CD4-positive, alpha-beta T cell (primary cell): ENCODE data around the gene MAD2L2. TPM values are rescaled to one million over a fixed set of nuclear protein-coding genes. Genes with fewer than 3 reads are reported as not detected.

Experiments
- ATAC-seq: fragments of 200-7000 bp; cut with Tn5 transposase; one replicate; pipeline ENCODE4 v1.10.0; 2022; ENCODE audit warnings: mild to moderate bottlenecking; ENCODE audit not compliant: poor library complexity
- CTCF ChIA-PET: fragments of 350-600 bp; sonication (Branson Sonifier 250); formaldehyde crosslinking; loops from one replicate; lab custom pipeline; 2021; ENCODE audit warnings: antibody characterized with exemption, inconsistent platforms; lab: Charles Lee
- POLR2A ChIA-PET: fragments of 350-600 bp; sonication (Branson Sonifier 250); formaldehyde crosslinking; loops from one replicate; lab custom pipeline; 2021; ENCODE audit warnings: antibody characterized with exemption, inconsistent platforms; lab: Charles Lee
- DNase-seq, 14 experiments: peaks; one replicate each; pipeline ENCODE4 v3.0.0-alpha.2; 2013 to 2020; ENCODE audit warnings: mixed read lengths in 2 of 14
- H3K27ac ChIP-seq, 2 donors: one replicate each; pipeline versions ENCODE4 v1.5.1 to v1.7.0; 2013; ENCODE audit warnings: low read length in 2 of 2, low read depth in 1 of 2, mild to moderate bottlenecking in 1 of 2
- H3K27me3 ChIP-seq, 2 experiments: 1 replicate in 1 of 2; 2 replicates in 1 of 2; pipeline versions ENCODE4 v1.6.1 to v1.7.0; 2013; ENCODE audit warnings: low read length in 2 of 2, control low read depth in 1 of 2, mild to moderate bottlenecking in 1 of 2, moderate library complexity in 1 of 2; ENCODE audit not compliant: insufficient read depth in 2 of 2, control insufficient read depth in 1 of 2
- H3K36me3 ChIP-seq: one replicate; pipeline ENCODE4 v1.6.1; 2013; ENCODE audit warnings: low read length, control low read depth; ENCODE audit not compliant: insufficient read depth
- H3K4me1 ChIP-seq: one replicate; pipeline ENCODE4 v1.6.1; 2013; ENCODE audit warnings: low read length, control low read depth; ENCODE audit not compliant: insufficient read depth
- H3K4me3 ChIP-seq: one replicate; pipeline ENCODE4 v1.5.1; 2013; ENCODE audit warnings: mild to moderate bottlenecking, low read length, moderate library complexity
- H3K9me3 ChIP-seq, 2 experiments: 1 replicate in 1 of 2; 2 replicates in 1 of 2; pipeline versions ENCODE4 v1.6.1 to v1.7.0; 2013; ENCODE audit warnings: low read length in 2 of 2, mild to moderate bottlenecking in 2 of 2, control low read depth in 1 of 2, moderate library complexity in 1 of 2; ENCODE audit not compliant: control insufficient read depth in 1 of 2, insufficient read depth in 1 of 2
- H3K27ac Mint-ChIP-seq: one replicate; pipeline ENCODE4 v1.8.0; 2020; ENCODE audit warnings: mixed read lengths
- H3K27me3 Mint-ChIP-seq: one replicate; pipeline ENCODE4 v1.8.0; 2021; ENCODE audit warnings: mixed read lengths
- H3K36me3 Mint-ChIP-seq: one replicate; pipeline ENCODE4 v1.8.0; 2021; ENCODE audit warnings: low read depth, mixed read lengths
- H3K4me1 Mint-ChIP-seq: one replicate; pipeline ENCODE4 v1.8.0; 2021; ENCODE audit warnings: low read depth, mixed read lengths
- H3K4me3 Mint-ChIP-seq: one replicate; pipeline ENCODE4 v1.8.0; 2020; ENCODE audit warnings: mild to moderate bottlenecking, mixed read lengths
- H3K9me3 Mint-ChIP-seq: one replicate; pipeline ENCODE4 v1.8.0; 2020; ENCODE audit warnings: mixed read lengths
- intact Hi-C, 2 experiments: fragments of 100-400 bp; cut with DNase I in 1 of 2; cut with micrococcal nuclease in 1 of 2; formaldehyde crosslinking; loops; one replicate each; pipeline versions ENCODE4 v1.15.1 to v1.9.0; 2023 to 2025; cut with DNase I, micrococcal nuclease
- total RNA-seq, 174 experiments: library from RNA in 2 of 174; stranded (reverse) in 2 of 174; gene quantifications; one replicate each; pipeline ENCODE4 v1.2.3 and lab custom pipeline; 2021 to 2026
- TF ChIP-seq, protein P1 (sequence below): fragments of 200-600 bp; IDR thresholded peaks from one replicate; pipeline ENCODE4 v1.8.0; 2022; ENCODE audit warnings: antibody characterized with exemption, mild to moderate bottlenecking

MAD2L2 gene
- total RNA-seq, 2 experiments from 2014 or later = 24.6 to 28.3 TPM

DNA sequence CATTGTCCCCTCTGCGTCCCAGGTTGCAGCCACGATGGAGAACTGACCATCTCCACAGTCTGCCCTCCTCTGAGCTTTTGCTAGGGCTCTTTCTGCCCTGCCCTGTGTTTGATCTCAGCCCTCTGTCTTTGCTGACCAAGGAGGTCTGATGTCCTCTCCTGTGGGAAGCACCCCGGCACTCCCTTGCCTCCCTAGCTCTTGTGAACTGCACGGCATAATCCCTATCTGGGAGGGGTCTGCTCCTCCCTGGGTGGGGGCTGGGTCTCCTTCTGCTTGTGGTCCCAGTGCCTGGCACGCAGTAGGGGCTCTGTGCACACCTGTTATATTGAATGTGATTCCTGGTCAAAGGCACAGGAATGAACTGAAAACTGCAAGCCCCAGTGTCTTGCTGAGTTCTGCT, 13.0 kb upstream of the MAD2L2 start:
- Mint-ChIP-seq H3K4me1 (peaks cover 27% of the 10 kb centered on the region), H3K4me3 (no peak overlapping the region), H3K27me3 (peaks cover 39% of the 10 kb centered on the region), H3K9me3 (no peaks in the 10 kb centered on the region), H3K27ac (no peak overlapping the region), H3K36me3 (no peaks in the 10 kb centered on the region)
- no peaks in the 10 kb centered on the region for H3K36me3 ChIP-seq
- CTCF ChIA-PET = no interaction called here
- peaks cover 35% of the 10 kb centered on the region for H3K4me1 ChIP-seq
- H3K9me3 ChIP-seq = peaks cover 0 to 12% of the 10 kb centered on the region in 2 experiments
- ATAC-seq (no peak), DNase-seq (no peak)
- TF ChIP-seq, protein P1, sequence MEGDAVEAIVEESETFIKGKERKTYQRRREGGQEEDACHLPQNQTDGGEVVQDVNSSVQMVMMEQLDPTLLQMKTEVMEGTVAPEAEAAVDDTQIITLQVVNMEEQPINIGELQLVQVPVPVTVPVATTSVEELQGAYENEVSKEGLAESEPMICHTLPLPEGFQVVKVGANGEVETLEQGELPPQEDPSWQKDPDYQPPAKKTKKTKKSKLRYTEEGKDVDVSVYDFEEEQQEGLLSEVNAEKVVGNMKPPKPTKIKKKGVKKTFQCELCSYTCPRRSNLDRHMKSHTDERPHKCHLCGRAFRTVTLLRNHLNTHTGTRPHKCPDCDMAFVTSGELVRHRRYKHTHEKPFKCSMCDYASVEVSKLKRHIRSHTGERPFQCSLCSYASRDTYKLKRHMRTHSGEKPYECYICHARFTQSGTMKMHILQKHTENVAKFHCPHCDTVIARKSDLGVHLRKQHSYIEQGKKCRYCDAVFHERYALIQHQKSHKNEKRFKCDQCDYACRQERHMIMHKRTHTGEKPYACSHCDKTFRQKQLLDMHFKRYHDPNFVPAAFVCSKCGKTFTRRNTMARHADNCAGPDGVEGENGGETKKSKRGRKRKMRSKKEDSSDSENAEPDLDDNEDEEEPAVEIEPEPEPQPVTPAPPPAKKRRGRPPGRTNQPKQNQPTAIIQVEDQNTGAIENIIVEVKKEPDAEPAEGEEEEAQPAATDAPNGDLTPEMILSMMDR = no peak
- peaks cover 22 to 30% of the 10 kb centered on the region in 2 experiments for H3K27me3 ChIP-seq
- H3K27ac ChIP-seq = no peak overlapping the region
- POLR2A ChIA-PET = interaction anchor here (0.8 to 1.4 kb wide), 2 partner anchors 12 to 30 kb away, joined by 4 to 7 read pairs; partner anchors contain the start of gene FBXO6
- H3K4me3 ChIP-seq = no peak overlapping the region
- intact Hi-C loops = no loop called here

DNA sequence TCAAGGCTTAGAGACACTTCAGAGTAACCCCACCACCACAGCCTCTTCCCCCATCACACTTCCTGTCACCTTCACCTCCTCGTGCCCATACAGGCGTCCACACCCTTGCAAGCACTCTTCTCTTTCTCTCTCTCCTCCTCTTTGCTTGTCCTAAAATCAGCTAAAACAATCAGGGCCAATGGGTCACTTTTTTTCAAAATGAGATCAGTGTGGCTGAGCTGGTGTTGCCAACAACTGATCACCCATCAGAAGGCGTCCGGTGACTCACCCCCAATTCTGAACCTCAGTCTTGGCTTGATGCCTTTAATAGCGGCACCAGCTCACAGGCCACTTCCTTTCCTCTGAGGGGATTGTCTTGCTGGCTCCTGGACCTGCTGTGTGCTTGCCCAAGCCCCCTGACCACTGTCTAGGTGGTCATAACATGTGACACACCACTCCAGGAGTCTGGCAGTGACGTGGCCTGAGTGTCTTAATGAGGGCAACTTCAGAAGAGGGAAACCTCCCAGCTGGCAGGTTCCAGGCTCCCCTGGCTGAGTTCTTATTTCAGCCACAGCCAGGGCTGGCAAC, 12.2 kb upstream of the MAD2L2 start:
- no peaks in the 10 kb centered on the region for H3K9me3 Mint-ChIP-seq
- peak overlapping the region; percentile 87 for H3K4me3 Mint-ChIP-seq
- TF ChIP-seq, protein P1 = no peak
- ChIA-PET CTCF (no interaction called here), POLR2A (interaction anchor here (0.8 to 1.4 kb wide), 3 partner anchors 11 to 402 kb away, joined by 3 to 7 read pairs (median 4); partner anchors contain the start of gene FBXO6)
- Histone ChIP-seq H3K36me3 (no peaks in the 10 kb centered on the region), H3K9me3 (peaks cover 0 to 12% of the 10 kb centered on the region in 2 experiments), H3K4me3 (no peak overlapping the region), H3K27ac (no peak overlapping the region), H3K4me1 (peaks cover 35% of the 10 kb centered on the region), H3K27me3 (peaks cover 26 to 35% of the 10 kb centered on the region in 2 experiments)
- DNase-seq = peak in 7 of 14 experiments; percentile 11 to 62 (median 50)
- ATAC-seq = peak; percentile 68
- intact Hi-C loops = no loop called here
- no peak overlapping the region for H3K27ac Mint-ChIP-seq
- H3K36me3 Mint-ChIP-seq = no peaks in the 10 kb centered on the region
- peaks cover 44% of the 10 kb centered on the region for H3K27me3 Mint-ChIP-seq
- peaks cover 27% of the 10 kb centered on the region for H3K4me1 Mint-ChIP-seq

DNA sequence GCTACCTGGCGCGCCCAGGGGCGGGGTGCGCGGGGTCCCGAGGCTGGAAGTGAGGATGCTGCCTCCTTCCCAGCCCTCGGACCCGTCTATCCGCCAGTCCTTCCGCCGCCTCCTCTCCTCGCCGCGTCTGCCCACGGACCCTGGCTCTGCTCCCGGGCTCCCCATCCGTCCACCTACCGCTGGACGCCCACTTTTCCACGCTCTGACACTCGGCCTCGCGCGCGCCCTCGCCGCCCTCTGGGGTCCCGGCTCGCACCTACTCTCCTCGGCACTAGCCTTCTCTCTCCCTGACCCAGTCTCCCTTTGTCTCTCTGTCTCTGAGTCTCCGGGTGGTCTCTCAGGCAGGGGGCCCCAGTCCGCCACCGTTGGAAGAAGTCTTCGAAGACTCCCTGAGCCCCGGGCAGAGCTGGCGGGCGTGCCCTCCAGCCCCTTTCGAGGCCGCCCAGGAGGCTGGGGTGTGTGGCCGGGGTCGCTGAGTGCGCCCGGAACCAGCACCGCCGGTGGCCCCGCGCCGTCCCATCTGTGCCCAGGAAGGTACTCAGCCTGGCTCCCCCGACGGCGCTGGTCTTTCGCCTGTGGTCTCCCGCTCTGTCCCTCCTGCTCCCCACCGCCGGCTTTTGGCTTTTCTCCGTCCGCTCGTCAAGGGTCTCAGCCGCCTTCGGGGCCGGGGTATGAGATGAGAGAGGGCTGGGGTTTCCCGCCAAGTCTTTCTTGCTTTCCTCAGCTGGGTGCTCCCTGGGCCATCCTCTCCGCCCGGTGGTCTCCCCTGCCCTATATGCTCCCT, 11.2 kb upstream of the MAD2L2 start:
- Histone ChIP-seq H3K27me3 (peaks cover 28 to 40% of the 10 kb centered on the region in 2 experiments), H3K27ac (no peak overlapping the region), H3K4me1 (peaks cover 31% of the 10 kb centered on the region), H3K4me3 (no peak overlapping the region), H3K9me3 (peaks cover 0 to 12% of the 10 kb centered on the region in 2 experiments), H3K36me3 (no peaks in the 10 kb centered on the region)
- POLR2A ChIA-PET = interaction anchor here (1.0 to 2.3 kb wide), 3 partner anchors 10 to 401 kb away, joined by 3 to 11 read pairs (median 7); partner anchors contain the start of gene MAD2L2
- H3K27ac Mint-ChIP-seq = no peak overlapping the region
- TF ChIP-seq, protein P1 = no peak
- CTCF ChIA-PET = no interaction called here
- H3K4me1 Mint-ChIP-seq = peaks cover 27% of the 10 kb centered on the region
- peak overlapping the region; percentile 87 for H3K4me3 Mint-ChIP-seq
- intact Hi-C loops = no loop called here
- no peaks in the 10 kb centered on the region for H3K36me3 Mint-ChIP-seq
- DNase-seq = no peak
- no peaks in the 10 kb centered on the region for H3K9me3 Mint-ChIP-seq
- no peak for ATAC-seq
- H3K27me3 Mint-ChIP-seq = peaks cover 50% of the 10 kb centered on the region
